Colonic mucosa (tissue), 4 donors: ENCODE data around the gene NGEF. TPM values are rescaled to one million over a fixed set of nuclear protein-coding genes. Genes with fewer than 3 reads are reported as not detected.

ENCODE experiments used
- DNase-seq: peaks from one replicate; pipeline ENCODE4 v3.0.0-alpha.2; 2020
- H3K27ac ChIP-seq: fragments of 200-600 bp; one replicate; pipeline ENCODE4 v1.8.0; 2021
- H3K27me3 ChIP-seq: fragments of 200-600 bp; one replicate; pipeline ENCODE4 v1.8.0; 2021
- H3K36me3 ChIP-seq: fragments of 200-600 bp; one replicate; pipeline ENCODE4 v1.8.0; 2021
- H3K4me1 ChIP-seq: fragments of 200-600 bp; one replicate; pipeline ENCODE4 v1.8.0; 2021; ENCODE audit warnings: mild to moderate bottlenecking
- H3K4me3 ChIP-seq: fragments of 200-600 bp; one replicate; pipeline ENCODE4 v1.8.0; 2021
- H3K9ac ChIP-seq, 2 donors: one replicate each; pipeline ENCODE4 v1.7.0; 2013; ENCODE audit warnings: control low read depth in 2 of 2, low read depth in 2 of 2, low read length in 2 of 2
- H3K9me3 ChIP-seq: fragments of 200-600 bp; one replicate; pipeline ENCODE4 v1.8.0; 2021
- intact Hi-C: fragments of 100-400 bp; cut with DNase I; formaldehyde crosslinking; loops from one replicate; pipeline ENCODE4 v1.14.1; 2022
- total RNA-seq, 2 donors: library from RNA; stranded (reverse); fragmentation: NEBNext Ultra II Directional in 1 of 2; extraction: Animal tissue kit (Norgen Biotek cat#: 25700) in 1 of 2; gene quantifications; one replicate each; pipeline ENCODE4 v1.2.1, GENCODE V29; 2021
- TF ChIP-seq, protein P1 (sequence below): fragments of 200-600 bp; IDR thresholded peaks from one replicate; pipeline ENCODE4 v1.8.0; 2022; ENCODE audit warnings: antibody characterized with exemption, mild to moderate bottlenecking
- donor health status: healthy.
- donor health status: DM: no; HTN: no; CAD: no.
- donor health status: DM: no; HTN: no; CAD: no.

Gene NGEF
- total RNA-seq, 2 donors from 2014 or later: 25.6 to 34.0 TPM

DNA sequence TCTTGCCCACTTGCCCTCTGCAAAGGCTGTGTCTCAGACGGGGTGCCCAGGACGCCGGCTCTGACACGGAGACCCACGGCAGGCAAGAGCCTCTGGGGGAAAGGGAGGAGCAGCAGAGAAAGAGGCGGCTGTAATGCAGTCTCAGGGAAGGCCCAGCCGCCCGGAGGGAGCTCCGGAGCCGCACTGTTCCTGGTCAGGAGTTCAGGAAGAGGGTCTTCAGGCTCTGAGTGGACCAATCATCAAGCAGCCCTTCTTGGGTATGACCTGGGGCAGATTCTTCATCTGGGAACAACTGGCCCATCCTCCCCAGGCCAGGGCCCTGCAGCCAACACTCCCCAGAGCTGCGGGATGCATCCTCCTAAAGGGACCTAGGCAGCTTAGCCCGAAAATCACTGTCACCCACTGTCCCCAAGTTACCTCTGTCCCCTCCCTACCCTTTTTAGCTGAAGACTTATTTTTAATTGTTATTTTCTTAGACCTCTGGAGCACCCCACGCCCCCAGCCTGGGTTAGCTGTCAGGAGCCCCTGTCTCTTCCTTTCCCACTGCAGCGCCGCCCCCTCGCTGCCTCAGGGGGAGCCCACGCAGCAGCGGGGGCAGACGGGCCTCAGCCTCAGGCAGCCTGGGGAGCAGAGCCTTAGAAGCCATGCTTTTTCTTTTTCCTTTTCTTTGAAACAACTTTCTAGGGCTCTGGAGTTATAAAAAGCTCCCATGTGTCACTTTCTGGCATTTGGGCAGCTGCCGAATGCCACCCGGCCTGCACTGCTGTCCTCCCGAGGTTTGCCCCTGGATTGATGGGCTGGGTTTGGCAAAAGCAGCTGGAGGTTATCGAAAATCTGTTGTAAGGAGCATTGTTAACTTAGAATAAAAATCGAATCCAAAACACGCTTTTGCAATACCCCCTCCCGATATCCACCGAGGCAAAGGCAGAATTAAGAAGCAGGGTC is 18.8 kb upstream of the NGEF start:
- H3K36me3 ChIP-seq: no peaks in the 10 kb centered on the region
- H3K9ac ChIP-seq: no peak overlapping the region
- TF ChIP-seq, protein P1, sequence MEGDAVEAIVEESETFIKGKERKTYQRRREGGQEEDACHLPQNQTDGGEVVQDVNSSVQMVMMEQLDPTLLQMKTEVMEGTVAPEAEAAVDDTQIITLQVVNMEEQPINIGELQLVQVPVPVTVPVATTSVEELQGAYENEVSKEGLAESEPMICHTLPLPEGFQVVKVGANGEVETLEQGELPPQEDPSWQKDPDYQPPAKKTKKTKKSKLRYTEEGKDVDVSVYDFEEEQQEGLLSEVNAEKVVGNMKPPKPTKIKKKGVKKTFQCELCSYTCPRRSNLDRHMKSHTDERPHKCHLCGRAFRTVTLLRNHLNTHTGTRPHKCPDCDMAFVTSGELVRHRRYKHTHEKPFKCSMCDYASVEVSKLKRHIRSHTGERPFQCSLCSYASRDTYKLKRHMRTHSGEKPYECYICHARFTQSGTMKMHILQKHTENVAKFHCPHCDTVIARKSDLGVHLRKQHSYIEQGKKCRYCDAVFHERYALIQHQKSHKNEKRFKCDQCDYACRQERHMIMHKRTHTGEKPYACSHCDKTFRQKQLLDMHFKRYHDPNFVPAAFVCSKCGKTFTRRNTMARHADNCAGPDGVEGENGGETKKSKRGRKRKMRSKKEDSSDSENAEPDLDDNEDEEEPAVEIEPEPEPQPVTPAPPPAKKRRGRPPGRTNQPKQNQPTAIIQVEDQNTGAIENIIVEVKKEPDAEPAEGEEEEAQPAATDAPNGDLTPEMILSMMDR: no peak
- H3K9me3 ChIP-seq: no peaks in the 10 kb centered on the region
- no peaks in the 10 kb centered on the region for H3K4me1 ChIP-seq
- no peak overlapping the region for H3K4me3 ChIP-seq
- intact Hi-C loops: loop anchor here (5.0 kb wide), 1 partner anchor 180 kb away; no protein-coding TSS in a partner anchor
- H3K27me3 ChIP-seq: no peaks in the 10 kb centered on the region
- no peak for DNase-seq
- H3K27ac ChIP-seq: no peak overlapping the region

- TF ChIP-seq, protein P1: no peak
- DNase-seq: no peak
- H3K4me1 ChIP-seq: no peaks in the 10 kb centered on the region
- no peak overlapping the region for H3K4me3 ChIP-seq
- intact Hi-C loops: no loop called here
- H3K27me3 ChIP-seq: no peaks in the 10 kb centered on the region
- H3K9me3 ChIP-seq: no peaks in the 10 kb centered on the region
- no peak overlapping the region for H3K27ac ChIP-seq
- H3K36me3 ChIP-seq: no peaks in the 10 kb centered on the region
- H3K9ac ChIP-seq: no peak overlapping the region
Observed at GRCh38 chr2:233029321-233029720, 16.3 kb upstream of the NGEF start.

- intact Hi-C loops: no loop called here
- Histone ChIP-seq H3K4me1 (no peaks in the 10 kb centered on the region), H3K9ac (no peak overlapping the region), H3K27ac (no peak overlapping the region), H3K9me3 (no peaks in the 10 kb centered on the region), H3K36me3 (no peaks in the 10 kb centered on the region), H3K4me3 (no peak overlapping the region), H3K27me3 (no peaks in the 10 kb centered on the region)
- TF ChIP-seq, protein P1: no peak
- DNase-seq: no peak
Observed at GRCh38 chr2:233026198-233026813, 13.2 kb upstream of the NGEF start.

GRCh38 chr2:233025706-233026105 is 12.7 kb upstream of the NGEF start:
- H3K36me3 ChIP-seq: no peaks in the 10 kb centered on the region
- intact Hi-C loops: no loop called here

GRCh38 chr2:233023761-233024410 is 10.8 kb upstream of the NGEF start:
- Histone ChIP-seq H3K9me3 (no peaks in the 10 kb centered on the region), H3K4me3 (no peak overlapping the region), H3K36me3 (no peaks in the 10 kb centered on the region), H3K4me1 (no peaks in the 10 kb centered on the region), H3K9ac (no peak overlapping the region), H3K27me3 (no peaks in the 10 kb centered on the region), H3K27ac (no peak overlapping the region)
- TF ChIP-seq, protein P1: no peak
- no peak for DNase-seq
- intact Hi-C loops: no loop called here

More at GRCh38 chr2:233025706-233026105, 12.7 kb upstream of the NGEF start:
- Histone ChIP-seq H3K4me1 (no peaks in the 10 kb centered on the region), H3K27ac (no peak overlapping the region), H3K9me3 (no peaks in the 10 kb centered on the region), H3K27me3 (no peaks in the 10 kb centered on the region), H3K9ac (no peak overlapping the region), H3K4me3 (no peak overlapping the region)
- TF ChIP-seq, protein P1: no peak
- no peak for DNase-seq
